SJCRH30 (cell line): ENCODE measurements around the gene GRK5. TPM values are rescaled to one million over a fixed set of nuclear protein-coding genes. Genes with fewer than 3 reads are reported as not detected.

ENCODE experiments used
- DNase-seq, 2 experiments: peaks; one replicate each; pipeline ENCODE4 v3.0.0-alpha.2; 2015 to 2020
- H3K27ac ChIP-seq: fragments of 250-450 bp; sonication (Bioruptor Pico); 2 replicates; pipeline ENCODE4 v1.5.1; 2020; ENCODE audit warnings: mild to moderate bottlenecking, moderate library complexity
- H3K27me3 ChIP-seq: fragments of 250-450 bp; sonication (Bioruptor Pico); 2 replicates; pipeline ENCODE4 v1.5.1; 2020; ENCODE audit warnings: mild to moderate bottlenecking, moderate library complexity
- H3K36me3 ChIP-seq: fragments of 250-450 bp; sonication (Bioruptor Pico); 2 replicates; pipeline ENCODE4 v1.5.1; 2020; ENCODE audit warnings: mild to moderate bottlenecking, moderate library complexity
- H3K4me1 ChIP-seq: fragments of 250-450 bp; sonication (Bioruptor Pico); 2 replicates; pipeline ENCODE4 v1.5.1; 2020; ENCODE audit warnings: mild to moderate bottlenecking, moderate library complexity
- H3K4me3 ChIP-seq: fragments of 250-450 bp; sonication (Bioruptor Pico); 2 replicates; pipeline ENCODE4 v1.5.1; 2020; ENCODE audit warnings: mild to moderate bottlenecking, moderate library complexity
- H3K9me3 ChIP-seq: fragments of 250-450 bp; sonication (Bioruptor Pico); replicated peaks from 2 replicates; pipeline ENCODE4 v1.5.1; 2020; ENCODE audit warnings: mild to moderate bottlenecking, moderate library complexity
- total RNA-seq: library from RNA; depleted of rRNA; stranded (reverse); fragments of >200 nt; shearing (Covaris generic); gene quantifications from 2 replicates; pipeline ENCODE4 v1.2.3, GENCODE V29; 2014

The GRK5 gene
- total RNA-seq, 1 experiment from 2014 or later, result 4.4 TPM

DNA sequence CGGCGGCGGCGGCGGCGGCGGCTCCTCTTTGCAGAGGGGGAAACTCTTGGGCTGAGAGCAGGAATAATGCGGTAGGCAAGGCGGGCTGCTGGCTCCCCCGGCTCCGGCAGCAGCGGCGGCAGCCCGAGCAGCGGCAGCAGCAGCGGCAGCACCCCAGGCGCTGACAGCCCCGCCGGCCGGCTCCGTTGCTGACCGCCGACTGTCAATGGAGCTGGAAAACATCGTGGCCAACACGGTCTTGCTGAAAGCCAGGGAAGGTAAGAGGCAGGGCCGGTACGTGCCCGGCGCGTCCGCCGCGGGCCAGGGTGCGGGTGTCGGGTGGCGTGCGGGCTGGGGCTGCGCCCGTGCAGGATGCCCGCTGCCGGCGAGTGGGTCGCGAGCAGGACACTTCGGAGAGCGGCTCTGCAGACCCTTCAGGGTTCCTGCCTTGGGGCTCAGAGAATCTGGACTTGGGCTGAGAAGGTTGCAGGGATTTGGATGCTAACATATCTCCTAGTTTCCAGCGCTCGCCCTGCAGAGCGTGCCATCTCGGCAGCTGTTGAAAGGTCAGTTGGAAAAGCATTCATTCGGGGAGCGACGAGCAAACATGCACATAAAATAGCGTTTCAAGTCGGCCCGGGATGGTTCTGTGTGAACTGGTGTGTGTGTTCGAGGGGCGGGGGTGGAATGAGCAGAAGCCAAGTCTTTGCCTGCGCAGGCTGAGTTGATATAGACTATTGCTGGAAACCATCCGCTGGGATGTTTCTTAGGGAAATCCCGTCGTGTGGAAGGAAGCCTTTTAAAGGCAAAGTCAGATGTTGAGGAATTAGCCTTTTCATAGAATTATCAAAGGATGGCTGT lies 562 bp downstream of the GRK5 start:
- Histone ChIP-seq H3K36me3 (no peaks in the 10 kb centered on the region), H3K27me3 (no peaks in the 10 kb centered on the region), H3K27ac (no peak overlapping the region; the same call in 1 of the 2 replicates), H3K4me3 (peak overlapping the region; percentile 78), H3K4me1 (peaks cover 12% of the 10 kb centered on the region), H3K9me3 (no peaks in the 10 kb centered on the region)
- DNase-seq, result peak; percentile 43 to 65

DNA sequence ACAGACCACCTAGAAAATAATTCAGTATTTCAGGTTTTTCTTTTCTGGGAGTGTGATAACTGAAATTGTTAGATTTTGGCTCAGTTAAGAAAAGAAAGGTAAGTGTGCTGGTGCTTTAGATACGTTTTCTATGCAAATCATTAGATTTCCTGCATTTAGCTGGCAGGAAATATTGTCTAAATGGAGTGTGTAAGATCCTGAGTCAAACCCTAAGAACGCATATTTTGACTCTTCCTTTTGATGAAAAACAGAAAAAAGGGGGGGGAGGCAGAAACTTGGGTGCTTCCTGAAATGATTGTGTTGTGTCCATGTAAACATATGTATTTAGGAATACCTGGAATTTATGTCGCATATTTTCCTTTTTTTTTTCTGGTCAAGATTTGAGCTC lies 1.2 kb downstream of the GRK5 start:
- Histone ChIP-seq H3K27ac (no peak overlapping the region), H3K4me1 (peaks cover 6% of the 10 kb centered on the region)

GRCh38 chr10:119209035-119209735 lies 1.8 kb downstream of the GRK5 start:
- Histone ChIP-seq H3K9me3 (no peaks in the 10 kb centered on the region), H3K36me3 (no peaks in the 10 kb centered on the region), H3K27me3 (no peaks in the 10 kb centered on the region), H3K4me3 (peak overlapping the region; percentile 78), H3K4me1 (peaks cover 4% of the 10 kb centered on the region; the same call in 1 of the 2 replicates), H3K27ac (no peak overlapping the region)
- peak; percentile 48 to 74 for DNase-seq

More for the DNA sequence above, 1.2 kb downstream of the GRK5 start:
- Histone ChIP-seq H3K27me3 (no peaks in the 10 kb centered on the region), H3K4me3 (peak overlapping the region; percentile 78), H3K9me3 (no peaks in the 10 kb centered on the region), H3K36me3 (no peaks in the 10 kb centered on the region)
- no peak for DNase-seq

GRCh38 chr10:119209736-119210355 lies 2.5 kb downstream of the GRK5 start:
- Histone ChIP-seq H3K9me3 (no peaks in the 10 kb centered on the region), H3K4me1 (peaks cover 4% of the 10 kb centered on the region; the same call in 1 of the 2 replicates), H3K27ac (no peak overlapping the region), H3K4me3 (no peak overlapping the region), H3K27me3 (no peaks in the 10 kb centered on the region), H3K36me3 (no peaks in the 10 kb centered on the region)
- DNase-seq, result no peak

DNA sequence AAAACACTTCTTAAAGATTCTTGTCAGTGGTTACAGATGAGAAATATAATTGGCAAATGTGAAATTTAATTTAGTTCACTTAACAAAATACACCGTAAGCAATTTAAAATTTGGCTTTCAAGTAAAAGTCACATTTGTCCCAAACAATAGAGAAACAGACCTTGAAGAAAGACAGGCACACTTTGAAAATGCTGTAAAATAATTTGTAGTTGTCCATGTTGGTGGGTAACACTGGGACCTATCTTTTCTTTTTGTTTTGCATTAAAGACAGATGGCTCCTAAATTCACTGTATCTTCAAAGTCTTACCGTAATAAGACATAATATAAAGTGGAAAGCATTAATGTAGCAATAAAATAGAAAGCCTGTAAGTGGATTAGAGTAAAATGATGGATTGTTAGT lies 3.3 kb downstream of the GRK5 start:
- Histone ChIP-seq H3K4me3 (no peak overlapping the region), H3K9me3 (no peaks in the 10 kb centered on the region), H3K27me3 (no peaks in the 10 kb centered on the region), H3K27ac (no peak overlapping the region), H3K4me1 (peaks cover 4% of the 10 kb centered on the region; the same call in 1 of the 2 replicates), H3K36me3 (no peaks in the 10 kb centered on the region)
- DNase-seq, result no peak

- Histone ChIP-seq H3K4me3 (no peak overlapping the region), H3K9me3 (no peaks in the 10 kb centered on the region), H3K4me1 (peaks cover 4% of the 10 kb centered on the region; the same call in 1 of the 2 replicates), H3K27me3 (no peaks in the 10 kb centered on the region), H3K27ac (no peak overlapping the region), H3K36me3 (no peaks in the 10 kb centered on the region)
- DNase-seq, result no peak
Measured at GRCh38 chr10:119211176-119211575, 3.8 kb downstream of the GRK5 start.

DNA sequence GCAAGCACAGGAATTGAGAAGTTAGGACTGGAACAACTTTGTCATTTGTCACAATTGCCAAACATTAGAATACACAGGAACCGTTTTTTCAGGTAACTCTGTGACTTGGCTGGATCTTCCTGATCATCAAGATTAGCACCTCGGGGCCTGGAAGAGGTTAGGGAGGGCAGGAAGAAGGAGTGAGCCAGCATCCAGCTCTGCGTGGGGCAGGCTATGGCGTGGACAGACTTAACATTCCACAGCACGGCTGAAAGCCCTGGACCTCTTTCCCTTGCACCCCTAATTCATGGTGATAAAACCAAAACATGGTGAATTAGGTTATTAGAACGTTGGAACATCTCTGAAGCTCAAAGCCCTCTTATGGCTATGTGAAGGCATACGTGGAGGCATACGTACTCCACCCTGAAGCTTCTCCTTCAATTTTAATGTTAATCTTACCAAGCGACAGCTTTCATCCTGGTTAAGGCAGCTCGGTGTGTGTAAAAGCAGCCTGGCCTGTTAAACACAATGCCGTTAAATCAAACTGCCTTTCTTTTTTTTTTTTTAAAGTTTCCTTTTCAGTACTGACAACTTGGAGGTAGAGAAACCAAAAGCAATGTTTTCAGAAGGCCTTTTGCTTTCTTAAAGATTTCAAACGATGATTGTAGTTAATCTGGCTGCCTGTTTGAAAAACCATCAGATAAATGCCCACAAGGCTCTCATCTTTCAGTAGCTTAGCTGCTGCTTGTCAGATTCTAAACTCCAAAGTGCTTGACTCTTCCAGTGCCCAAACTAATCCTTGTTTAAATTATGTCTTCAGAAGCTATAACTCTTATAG lies 4.5 kb downstream of the GRK5 start:
- Histone ChIP-seq H3K36me3 (no peaks in the 10 kb centered on the region), H3K4me3 (no peak overlapping the region), H3K9me3 (no peaks in the 10 kb centered on the region), H3K4me1 (peaks cover 4% of the 10 kb centered on the region; the same call in 1 of the 2 replicates), H3K27me3 (no peaks in the 10 kb centered on the region), H3K27ac (no peak overlapping the region)
- DNase-seq, result no peak

GRCh38 chr10:119215371-119215770 lies 8.0 kb downstream of the GRK5 start:
- no peaks in the 10 kb centered on the region for H3K27me3 ChIP-seq
- no peak overlapping the region for H3K4me3 ChIP-seq
- no peak overlapping the region for H3K27ac ChIP-seq
- no peaks in the 10 kb centered on the region for H3K36me3 ChIP-seq
- no peaks in the 10 kb centered on the region for H3K9me3 ChIP-seq
- no peak for DNase-seq
- no peaks in the 10 kb centered on the region; the same call in 1 of the 2 replicates for H3K4me1 ChIP-seq

DNA sequence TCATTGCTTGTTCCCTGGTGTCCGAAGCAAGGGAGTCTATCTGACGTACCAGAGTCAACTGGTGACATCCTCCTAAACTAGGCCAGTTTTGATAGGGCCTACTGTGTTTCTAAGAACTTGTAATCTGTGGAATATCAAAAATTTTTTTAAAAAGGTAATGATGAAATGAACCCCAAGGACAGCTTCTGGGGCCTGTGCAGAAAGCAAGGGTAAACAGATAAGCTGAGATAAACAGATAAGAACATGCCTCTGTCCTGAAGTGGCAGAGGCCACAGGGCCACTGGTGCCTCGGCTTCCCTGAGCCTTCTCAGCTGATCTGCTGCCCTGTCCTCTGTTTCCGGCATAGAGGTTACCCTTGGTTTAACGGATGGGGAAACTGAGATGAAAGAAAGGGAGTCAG lies 8.8 kb downstream of the GRK5 start:
- H3K4me3 ChIP-seq, result no peak overlapping the region
- no peaks in the 10 kb centered on the region; the same call in 1 of the 2 replicates for H3K4me1 ChIP-seq

DNA sequence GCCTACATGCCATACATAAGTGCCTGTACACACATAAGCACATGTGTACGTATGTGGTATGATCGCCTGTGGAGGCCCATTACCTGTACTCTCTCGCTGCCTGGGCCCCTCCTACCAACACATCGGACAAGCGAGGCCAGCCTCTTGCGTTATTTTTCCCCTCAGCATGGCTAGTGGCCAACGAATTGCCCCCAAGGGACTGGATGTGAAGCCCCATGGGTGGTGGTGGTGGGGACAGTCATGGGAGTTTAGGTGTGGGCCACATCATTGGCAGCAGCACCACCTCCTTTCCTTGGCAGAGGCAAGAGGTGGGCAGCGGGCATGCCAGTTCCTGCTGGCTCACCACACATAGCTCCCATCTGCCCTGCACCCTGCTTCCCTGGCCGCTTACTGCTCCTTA lies 10.0 kb downstream of the GRK5 start:
- no peaks in the 10 kb centered on the region for H3K9me3 ChIP-seq
- H3K36me3 ChIP-seq, result no peaks in the 10 kb centered on the region
- H3K4me3 ChIP-seq, result no peak overlapping the region
- DNase-seq, result no peak
- no peaks in the 10 kb centered on the region for H3K27me3 ChIP-seq
- H3K27ac ChIP-seq, result no peak overlapping the region
- no peaks in the 10 kb centered on the region for H3K4me1 ChIP-seq

More for the DNA sequence above, 8.8 kb downstream of the GRK5 start:
- no peak for DNase-seq
- no peaks in the 10 kb centered on the region for H3K36me3 ChIP-seq
- H3K27me3 ChIP-seq, result no peaks in the 10 kb centered on the region
- H3K27ac ChIP-seq, result no peak overlapping the region
- H3K9me3 ChIP-seq, result no peaks in the 10 kb centered on the region

- DNase-seq, result no peak
- Histone ChIP-seq H3K4me1 (no peaks in the 10 kb centered on the region), H3K27me3 (no peaks in the 10 kb centered on the region), H3K36me3 (no peaks in the 10 kb centered on the region), H3K9me3 (no peaks in the 10 kb centered on the region), H3K27ac (no peak overlapping the region), H3K4me3 (no peak overlapping the region)
Measured at GRCh38 chr10:119217991-119218490, 10.7 kb downstream of the GRK5 start.

- H3K27ac ChIP-seq, result no peak overlapping the region
Measured at GRCh38 chr10:119219871-119220270, 12.5 kb downstream of the GRK5 start.

GRCh38 chr10:119221201-119221600 lies 13.8 kb downstream of the GRK5 start:
- H3K27ac ChIP-seq, result no peak overlapping the region
- H3K36me3 ChIP-seq, result no peaks in the 10 kb centered on the region
- H3K27me3 ChIP-seq, result no peaks in the 10 kb centered on the region
- no peaks in the 10 kb centered on the region for H3K4me1 ChIP-seq
- H3K4me3 ChIP-seq, result no peak overlapping the region
- H3K9me3 ChIP-seq, result no peaks in the 10 kb centered on the region
- no peak for DNase-seq

More at GRCh38 chr10:119219871-119220270, 12.5 kb downstream of the GRK5 start:
- Histone ChIP-seq H3K9me3 (no peaks in the 10 kb centered on the region), H3K36me3 (no peaks in the 10 kb centered on the region), H3K4me1 (no peaks in the 10 kb centered on the region), H3K4me3 (no peak overlapping the region), H3K27me3 (no peaks in the 10 kb centered on the region)
- DNase-seq, result no peak

DNA sequence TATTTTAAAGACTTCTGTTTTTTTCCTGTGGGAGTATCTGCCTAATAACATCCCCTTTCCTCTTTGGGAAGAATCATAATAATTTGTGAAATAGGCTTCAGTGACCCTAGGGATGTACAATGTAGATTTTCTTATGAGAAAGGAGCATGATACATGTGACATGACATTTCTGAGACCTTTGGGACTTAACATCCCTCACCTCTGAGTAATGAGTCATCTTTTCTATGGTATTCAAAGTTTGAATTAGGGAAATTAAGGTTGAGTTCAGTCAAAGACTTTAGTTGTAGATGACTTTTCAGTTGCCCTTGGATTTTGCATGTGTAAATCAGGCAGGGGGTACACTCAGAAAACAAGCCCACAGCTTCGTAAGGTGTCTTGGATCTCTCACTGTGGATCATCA lies 14.3 kb downstream of the GRK5 start:
- DNase-seq, result no peak
- Histone ChIP-seq H3K27ac (no peak overlapping the region), H3K36me3 (no peaks in the 10 kb centered on the region), H3K9me3 (no peaks in the 10 kb centered on the region), H3K4me3 (no peak overlapping the region), H3K27me3 (no peaks in the 10 kb centered on the region), H3K4me1 (no peaks in the 10 kb centered on the region)
